NT2/D1 (cell line): ENCODE results near the gene BCCIP.

Experiments used
- SUZ12 ChIP-seq: IDR thresholded peaks from 2 replicates; pipeline ENCODE4 v1.6.1; 2011; ENCODE audit not compliant: insufficient read length, insufficient read depth; ENCODE audit errors: extremely low read depth
- YY1 ChIP-seq: IDR thresholded peaks from 2 replicates; pipeline ENCODE4 v1.6.1; 2011; ENCODE audit not compliant: insufficient read length, insufficient read depth
- ZNF274 ChIP-seq: IDR thresholded peaks from 2 replicates; pipeline ENCODE4 v1.6.1; 2011; ENCODE audit warnings: mild to moderate bottlenecking, low read depth, low read length

DNA sequence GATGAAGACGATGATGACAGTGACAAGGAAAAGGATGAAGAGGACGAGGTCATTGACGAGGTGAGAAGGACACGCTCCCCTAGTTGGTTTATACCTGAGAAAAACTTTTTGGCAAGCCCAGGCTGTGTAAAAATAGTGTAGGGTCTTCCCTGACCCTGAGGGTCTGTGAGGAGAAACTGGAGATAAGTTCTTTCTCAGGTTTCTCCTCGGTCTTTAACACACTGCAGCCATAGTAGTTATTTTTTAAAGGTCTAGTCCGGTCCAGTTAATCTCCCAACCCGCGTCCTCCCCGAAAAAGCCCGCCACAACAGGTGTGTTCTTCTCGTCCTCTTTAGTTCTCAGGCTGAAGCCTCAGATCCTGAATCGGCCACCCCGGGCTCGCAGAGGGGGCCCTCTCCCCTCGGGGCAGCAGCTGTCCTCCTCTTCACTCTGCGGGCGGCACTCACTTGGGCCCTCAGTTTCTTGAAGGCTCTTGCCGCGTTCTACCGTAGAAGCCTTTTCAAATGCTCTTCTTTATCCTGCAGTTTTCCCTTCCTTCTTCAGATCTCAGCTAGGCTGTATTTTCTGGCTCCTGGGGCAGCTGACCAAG, 411 bp downstream of the BCCIP start:
- TF ChIP-seq YY1 (no peak), SUZ12 (no peak), ZNF274 (no peak)
